ENCODE data around the gene ABHD12B.

The ABHD12B gene

GRCh38 chr14:50871914-50872732 is at the start of gene ABHD12B:
Gene ABHD12B, plus strand, starts transcription at chr14:50872053. Its CDS starts 122 bp downstream, at chr14:50872175.
- DNase-seq = no peak

DNA sequence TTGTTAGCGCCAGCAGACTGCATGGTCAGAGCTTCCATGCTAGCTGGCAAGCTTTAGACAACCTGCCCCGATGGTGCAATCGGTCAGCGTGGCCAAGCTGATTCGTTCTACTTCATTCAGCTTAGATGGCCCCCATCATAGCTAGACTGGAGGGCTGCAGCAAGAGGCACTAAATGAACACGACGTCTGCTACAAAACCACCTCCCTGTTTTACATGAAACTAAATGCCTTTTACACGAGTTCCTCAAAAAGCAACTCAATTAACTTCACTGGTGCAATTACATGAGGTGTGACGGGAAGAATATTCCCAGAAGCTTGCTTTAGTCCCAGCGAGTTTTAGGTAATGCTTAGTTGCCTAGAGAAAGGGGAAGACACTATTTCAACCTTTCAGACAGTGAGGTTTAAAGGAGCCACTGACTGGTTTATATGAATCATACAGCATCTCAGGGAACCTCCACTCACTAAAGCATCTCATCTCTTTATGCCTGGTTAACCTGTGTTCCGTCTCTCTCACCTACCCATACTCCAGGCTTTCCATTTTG is 49.3 kb upstream of the ABHD12B start:
- DNase-seq = no peak

DNA sequence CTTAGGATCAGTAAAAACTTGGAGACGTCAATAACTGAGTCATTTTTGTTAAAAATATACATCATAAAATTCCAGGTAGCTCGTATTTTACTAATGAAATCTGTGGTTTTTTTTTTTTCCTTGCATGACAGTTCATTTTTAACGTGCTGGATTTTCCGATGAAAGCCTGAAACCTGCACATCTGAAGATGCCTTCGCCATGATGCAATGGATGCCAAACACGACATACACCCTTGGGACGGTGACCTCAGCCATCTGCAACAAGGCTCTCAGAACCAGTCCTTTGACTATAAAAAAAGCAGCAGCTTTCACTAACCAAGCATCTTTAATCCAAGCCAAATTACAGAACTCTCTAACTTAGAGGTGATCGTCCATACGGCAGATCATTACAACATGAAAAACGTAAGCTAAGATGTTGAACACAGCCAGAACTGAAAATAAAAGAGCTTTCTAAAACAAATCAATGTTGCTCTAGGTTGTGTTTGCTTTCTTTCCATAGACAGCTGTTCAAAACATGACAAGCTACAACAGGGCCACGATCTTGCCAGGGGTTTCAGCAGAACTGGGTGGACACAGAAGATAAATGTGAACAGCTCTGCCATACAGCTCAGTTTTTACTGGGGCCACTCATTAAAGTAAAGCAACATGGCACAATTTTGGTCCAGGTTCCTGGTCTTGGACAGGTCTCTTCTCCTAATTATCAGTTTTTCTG is 48.6 kb upstream of the ABHD12B start:
- DNase-seq = no peak

DNA sequence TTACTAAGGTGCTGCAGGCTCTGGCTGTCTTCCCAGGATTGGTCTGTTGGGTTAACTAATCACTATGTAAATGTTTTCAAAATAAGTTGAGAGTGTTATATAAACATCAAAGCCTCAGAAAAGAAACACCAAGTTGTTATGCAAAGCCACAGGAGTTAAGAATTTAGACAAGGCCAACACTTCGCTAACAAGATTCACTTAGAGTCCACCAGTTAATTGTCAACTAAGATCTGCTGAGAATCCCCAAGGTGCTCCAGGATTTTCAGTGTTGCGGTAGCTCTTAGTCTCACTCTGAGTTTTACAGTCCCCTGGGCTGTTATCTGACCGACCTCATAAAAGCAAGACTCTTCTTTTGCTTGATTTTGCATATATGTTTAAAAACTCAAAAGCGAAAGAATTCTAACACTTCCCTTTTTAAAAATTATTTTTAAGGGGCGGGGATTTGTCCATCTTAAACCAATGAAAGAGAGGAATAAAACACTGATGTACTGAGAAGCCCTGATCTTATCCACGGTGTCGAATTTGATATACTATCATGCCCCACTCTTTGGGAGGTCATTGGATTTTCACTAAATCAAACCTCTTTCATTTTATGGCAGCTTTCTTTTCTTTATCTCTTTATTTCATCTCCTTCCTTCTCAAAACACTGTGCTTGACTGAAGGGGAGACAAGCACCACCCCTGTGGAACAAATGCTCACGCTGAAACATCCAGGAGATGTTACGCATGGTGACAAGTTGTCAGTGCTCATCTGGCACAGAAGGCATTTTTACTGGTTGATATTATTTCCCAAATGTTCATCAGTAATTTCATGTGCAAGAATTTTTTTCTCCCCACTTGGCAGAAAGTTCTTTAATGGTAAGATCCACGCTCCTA is 47.9 kb upstream of the ABHD12B start:
- DNase-seq = no peak

DNA sequence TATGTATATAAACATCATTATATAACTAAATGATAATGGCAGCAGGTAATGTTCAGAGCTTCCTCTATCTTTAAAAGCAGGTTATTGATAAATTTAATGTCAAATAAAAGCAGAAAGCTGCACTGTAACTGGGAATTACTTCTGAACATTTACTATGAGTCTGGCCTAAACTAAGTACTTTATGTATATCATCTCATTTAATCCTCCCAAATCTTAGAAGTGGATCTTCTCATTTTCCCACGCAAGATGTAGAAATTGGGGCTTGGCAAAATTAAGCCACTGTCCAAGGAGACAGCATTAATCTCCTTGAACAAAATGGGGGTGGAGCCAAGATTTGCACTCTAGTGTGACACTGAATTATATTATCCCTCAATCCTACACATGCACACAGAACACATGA is 46.5 kb upstream of the ABHD12B start:
- DNase-seq = no peak

- DNase-seq = no peak
These were observed 45.2 kb upstream of the ABHD12B start for GRCh38 chr14:50826681-50827080.

DNA sequence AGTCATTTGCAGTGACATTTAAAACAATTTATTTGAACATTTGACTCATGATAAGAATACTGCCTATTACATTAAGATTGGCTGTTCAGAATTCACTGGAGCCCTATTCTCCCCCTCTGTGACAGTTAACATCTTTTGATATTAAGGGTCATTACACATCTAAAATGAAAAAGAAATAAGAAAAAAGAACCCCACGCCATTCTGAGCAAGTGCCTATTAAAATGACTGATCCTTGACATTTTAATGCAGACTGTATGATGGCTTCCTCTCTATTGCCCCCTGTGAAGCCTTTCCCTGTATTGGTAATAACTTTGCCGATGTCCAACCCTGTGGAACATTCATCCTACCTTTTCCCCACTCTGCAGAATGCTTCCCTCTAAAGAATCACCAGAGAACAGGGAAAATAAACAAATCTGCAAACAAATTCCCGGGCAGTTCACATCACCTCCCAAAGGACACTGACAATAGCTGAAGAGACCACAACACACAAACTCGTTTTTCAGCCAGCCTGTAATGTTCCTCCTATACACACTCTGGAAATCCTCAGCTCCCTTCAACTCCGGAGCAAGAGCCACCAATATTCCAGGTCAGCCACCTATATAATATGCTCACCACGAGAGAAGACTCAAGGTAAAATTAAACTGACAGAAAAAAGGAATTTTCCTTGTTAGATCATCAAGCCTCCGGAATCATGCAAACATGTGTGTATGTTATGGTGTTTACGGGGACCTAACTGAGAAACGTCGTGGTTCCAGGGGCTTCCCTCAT is 42.9 kb upstream of the ABHD12B start:
- DNase-seq = no peak

GRCh38 chr14:50829489-50830043 is 42.3 kb upstream of the ABHD12B start:
- no peak for DNase-seq

DNA sequence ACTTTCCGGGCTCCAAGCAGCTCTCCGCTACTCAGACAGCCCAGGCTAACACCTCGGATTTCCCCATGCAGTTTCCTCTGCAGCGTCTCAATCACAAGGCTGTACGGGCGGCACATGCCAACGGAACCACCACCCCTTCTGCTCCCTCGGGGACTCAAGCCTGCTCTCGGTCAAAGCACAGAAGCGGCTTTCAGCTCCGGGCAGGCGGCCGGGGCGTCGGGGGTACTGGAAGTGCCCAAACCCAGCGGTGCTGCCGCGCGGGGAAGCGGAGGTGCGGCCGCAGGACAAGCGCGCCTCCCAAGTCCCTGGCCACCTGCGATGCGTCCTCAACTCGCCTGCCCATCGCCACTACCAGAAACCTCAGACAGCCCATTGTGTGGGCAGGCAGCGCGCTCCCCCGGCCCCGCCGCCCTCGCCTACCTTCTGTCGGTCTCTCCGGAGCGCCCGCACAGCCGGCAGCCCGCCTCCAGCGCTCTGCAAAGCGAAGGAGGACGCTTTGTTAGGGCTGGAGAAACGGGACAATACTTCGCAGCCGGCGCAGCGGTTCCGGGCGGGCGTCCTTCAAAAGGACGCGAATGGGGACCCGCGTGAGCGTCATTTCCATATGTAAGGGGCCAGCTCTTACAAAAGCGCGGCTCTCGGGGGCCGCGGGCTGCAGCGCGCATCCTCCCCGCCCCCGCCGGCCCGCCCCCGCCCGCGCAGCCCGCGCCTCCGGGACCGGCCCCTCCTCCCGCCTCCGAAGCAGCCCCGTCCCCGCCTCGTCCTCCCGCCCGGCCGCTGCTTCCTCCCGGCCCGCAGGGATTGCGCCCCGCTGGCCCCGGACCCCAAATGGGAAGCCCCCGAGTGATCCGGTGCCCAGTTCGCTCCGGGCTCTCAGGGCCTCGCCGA is 41.6 kb upstream of the ABHD12B start:
- peak; percentile 36 for DNase-seq

DNA sequence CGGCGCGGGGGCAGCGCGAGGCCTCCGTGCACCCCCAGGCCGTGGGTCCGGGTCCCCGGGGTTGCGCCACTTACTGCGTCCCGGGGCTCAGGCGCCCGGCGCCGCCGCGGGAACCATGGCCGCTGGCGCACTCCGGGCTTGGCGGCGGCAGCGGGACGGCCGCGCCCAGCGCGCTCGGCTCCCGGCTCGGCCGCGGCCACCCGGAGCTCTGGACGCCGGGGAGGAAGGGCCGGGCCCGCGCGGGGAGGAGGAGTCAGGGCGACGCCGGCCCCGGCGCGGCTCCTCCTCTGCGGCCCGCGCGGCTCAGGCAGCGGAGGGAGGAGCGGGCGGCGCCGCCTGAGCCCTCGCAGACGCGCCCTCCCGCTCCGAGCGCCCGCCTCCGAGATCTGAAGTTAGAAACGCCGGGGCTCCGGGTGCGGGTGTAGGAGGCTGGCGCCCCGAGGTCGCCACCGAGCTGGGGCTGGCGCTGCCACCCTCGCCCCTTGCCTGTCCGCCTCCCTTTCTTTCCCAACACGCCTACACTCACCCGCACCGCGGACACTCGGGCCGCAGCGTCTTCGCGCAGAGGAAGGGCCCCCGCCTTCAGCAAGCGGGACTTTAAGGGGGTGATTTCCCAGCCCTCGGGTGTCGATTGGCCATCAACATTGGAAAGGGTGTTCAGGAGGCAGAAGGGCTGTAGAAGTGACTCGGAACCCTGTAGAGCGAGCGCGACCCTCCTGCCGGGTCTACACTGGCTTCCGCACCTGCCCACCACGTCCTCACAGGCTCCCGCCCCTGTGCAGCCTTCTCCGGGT is 40.7 kb upstream of the ABHD12B start, which contains the start of gene NIN:
NIN (minus strand) TSS at position 231 of the 794 bp plus-strand sequence. CDS start 9,106 bp downstream, outside the sequence.
- peak; percentile 78 for DNase-seq

DNA sequence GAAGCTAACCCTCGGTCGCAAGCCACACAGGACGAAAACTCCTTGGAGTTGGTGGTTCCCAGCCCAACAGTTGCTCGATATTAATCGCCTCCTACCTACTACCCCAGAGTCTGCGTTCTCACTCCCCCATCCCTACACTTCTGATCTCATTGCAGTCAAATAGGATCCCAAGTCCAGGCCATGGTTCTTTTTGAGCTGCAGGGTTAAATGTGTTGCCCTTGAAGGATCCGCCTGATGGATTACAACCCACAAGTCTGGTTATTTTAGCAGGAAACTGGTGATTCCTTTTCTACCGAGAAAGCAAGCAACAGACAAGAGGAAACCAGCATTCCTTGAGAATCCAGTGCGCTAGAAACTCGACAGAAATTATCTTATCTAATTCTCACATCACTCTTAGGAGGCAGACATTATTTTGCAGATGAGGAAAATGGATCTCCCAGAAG is 40.1 kb upstream of the ABHD12B start:
- DNase-seq = no peak

DNA sequence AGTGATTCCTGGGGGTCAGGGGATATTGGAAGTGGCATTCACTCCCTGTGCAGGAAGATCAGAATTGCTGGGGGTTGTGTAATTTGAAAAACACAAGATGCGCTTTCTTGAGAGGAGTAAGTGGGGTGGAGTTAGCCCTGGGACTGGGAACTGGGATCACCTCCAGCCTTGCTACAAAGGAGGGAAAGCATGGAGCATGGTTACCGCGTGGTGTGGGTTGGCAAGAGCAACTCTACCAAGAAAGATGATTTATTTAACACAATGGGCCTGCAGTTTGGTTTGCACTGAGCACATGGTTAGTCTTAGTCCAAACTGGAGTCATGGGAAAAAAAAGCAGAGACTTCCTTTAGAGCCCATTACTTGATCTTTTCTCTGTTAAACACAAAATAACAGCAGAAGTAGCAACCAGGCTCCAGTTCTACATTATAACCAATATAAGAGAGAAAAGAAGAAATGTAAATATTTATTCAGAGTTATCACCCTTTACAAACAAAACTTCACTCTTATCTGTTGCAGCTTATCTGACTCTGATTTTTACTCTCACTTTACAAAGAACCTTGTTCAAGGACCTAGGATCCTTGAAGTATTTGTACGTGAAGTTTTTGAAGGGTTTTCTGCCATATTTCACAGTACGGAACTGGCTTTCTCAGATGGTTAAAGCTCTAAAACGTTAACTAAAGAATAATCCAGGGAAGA is 38.8 kb upstream of the ABHD12B start:
- DNase-seq = no peak

GRCh38 chr14:50834802-50835276 is 37.0 kb upstream of the ABHD12B start:
- no peak for DNase-seq

DNA sequence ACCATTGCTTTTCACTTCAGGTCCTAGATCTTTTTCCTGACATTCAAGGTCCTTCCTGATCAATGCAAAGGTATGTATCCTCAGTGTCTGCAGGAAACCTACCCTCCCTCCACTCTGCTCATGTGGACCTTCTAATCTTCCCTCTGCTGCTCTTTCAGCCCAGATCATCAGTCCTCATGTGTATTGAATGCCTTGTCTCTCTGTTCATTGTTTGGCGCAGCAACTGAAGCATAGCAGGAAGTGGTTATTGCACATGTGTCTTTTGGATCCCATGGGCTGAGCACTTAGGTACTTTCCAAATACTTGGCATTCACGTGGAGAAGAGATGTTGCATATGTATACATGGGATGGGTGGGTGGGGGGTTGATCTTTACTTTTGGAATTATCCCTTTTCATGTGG is 36.6 kb upstream of the ABHD12B start:
- no peak for DNase-seq

DNA sequence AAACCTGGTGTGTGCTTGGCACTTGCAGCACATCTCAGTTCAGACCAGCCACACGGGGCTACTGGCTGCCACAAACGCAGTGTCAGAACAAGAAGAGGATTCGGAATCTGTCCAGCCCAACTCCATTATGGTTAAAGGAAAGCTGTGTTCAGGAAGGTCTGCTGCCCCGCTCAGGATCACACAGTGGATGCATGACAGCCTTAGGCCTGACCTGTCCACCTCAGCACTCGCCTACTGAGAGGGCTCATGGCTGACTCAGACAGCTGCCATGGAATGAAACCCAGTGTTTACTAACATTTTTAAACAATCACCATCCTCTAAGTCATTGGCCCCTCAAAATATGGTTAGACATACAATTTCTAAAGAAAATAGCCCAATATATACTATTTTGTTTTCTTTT is 35.3 kb upstream of the ABHD12B start:
- DNase-seq = no peak

DNA sequence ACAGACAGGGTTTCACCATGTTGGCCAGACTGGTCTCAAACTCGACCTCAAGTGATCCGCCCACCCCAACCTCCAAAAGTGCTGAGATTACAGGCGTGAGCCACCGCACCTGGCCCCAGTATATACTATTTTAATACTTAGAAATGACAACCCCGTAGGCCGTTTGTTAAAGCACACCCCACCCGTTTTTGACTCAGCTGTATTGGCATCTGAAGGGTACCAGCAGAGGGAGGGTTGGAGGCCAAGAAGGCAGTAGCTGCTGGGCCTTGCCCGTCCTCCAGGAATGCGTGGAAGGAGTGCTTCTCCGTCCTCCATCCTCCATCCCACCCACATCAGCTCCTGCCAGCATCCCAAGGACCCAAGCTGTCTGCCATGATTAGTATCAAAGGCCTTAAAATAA is 34.6 kb upstream of the ABHD12B start:
- DNase-seq = no peak

- DNase-seq = no peak
These were observed 33.9 kb upstream of the ABHD12B start for GRCh38 chr14:50837850-50838470.

GRCh38 chr14:50839048-50839447 is 32.8 kb upstream of the ABHD12B start:
- DNase-seq = no peak
